LNCAP (cell line): ENCODE results near the gene VNN1.

Source experiments
- CTCF ChIP-seq: fragments of 450-650 bp; IDR thresholded peaks from 2 replicates; pipeline ENCODE4 v1.5.1; 2017; ENCODE audit warnings: mild to moderate bottlenecking

The VNN1 gene

GRCh38 chr6:132650429-132650828, 63.4 kb downstream of the VNN1 start:
- TF ChIP-seq CTCF, result no peak

GRCh38 chr6:132648828-132649227, 65.0 kb downstream of the VNN1 start:
- TF ChIP-seq CTCF, result no peak

GRCh38 chr6:132648356-132648755, 65.5 kb downstream of the VNN1 start:
- no peak for TF ChIP-seq CTCF

DNA sequence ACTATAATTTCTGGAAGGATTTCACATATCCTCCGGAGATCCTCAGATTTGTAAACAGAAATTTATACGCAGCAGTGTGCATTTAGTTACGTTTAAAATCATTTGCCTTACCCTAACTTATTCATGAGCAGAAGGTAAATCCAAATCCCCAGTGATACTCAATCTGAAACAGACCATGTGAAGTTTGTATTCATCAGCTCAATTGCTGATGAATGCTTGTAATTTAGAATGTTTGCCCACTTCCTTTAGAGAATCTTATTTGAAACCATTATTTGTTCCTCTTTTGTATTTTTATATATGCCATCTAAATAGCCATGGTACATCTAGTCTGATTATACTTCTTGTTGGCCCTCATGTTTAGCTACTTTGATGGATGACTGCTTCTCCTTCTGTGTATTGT, 70.3 kb downstream of the VNN1 start:
- TF ChIP-seq CTCF, result no peak

GRCh38 chr6:132634796-132635195, 79.1 kb downstream of the VNN1 start:
- no peak for TF ChIP-seq CTCF

DNA sequence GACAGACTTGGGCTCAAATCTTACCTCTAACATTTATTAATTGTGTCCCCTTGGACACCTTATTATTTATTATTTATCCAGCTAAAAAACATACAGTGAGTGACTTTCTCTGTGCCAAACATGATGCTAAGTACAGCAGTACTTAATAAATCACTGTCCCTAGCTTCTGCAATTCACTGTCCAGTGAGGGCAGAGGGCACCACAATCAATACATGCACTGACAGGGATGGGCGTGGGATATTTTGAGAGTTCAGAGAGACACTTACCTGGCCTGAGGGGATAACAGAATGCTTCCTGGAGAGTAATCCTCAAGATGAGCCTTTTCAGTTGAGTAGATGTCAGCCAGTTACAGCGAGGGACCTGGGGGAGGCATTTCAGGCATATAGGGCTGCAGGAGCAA, 80.5 kb downstream of the VNN1 start:
- TF ChIP-seq CTCF, result no peak
